Inflammatory macrophage treated with lipopolysaccharide for 1 hour (primary cell): ENCODE results near the gene MRPL41.
"Not testable (repeated sequence)": the region's sequence is repeated elsewhere in the genome, so short reads cannot be mapped to it uniquely, and the experiment has no call there.

Experiments
- DNase-seq, 2 donors: peaks; one replicate each; pipeline ENCODE4 v3.0.0-alpha.2; 2020 to 2022

Gene MRPL41

DNA sequence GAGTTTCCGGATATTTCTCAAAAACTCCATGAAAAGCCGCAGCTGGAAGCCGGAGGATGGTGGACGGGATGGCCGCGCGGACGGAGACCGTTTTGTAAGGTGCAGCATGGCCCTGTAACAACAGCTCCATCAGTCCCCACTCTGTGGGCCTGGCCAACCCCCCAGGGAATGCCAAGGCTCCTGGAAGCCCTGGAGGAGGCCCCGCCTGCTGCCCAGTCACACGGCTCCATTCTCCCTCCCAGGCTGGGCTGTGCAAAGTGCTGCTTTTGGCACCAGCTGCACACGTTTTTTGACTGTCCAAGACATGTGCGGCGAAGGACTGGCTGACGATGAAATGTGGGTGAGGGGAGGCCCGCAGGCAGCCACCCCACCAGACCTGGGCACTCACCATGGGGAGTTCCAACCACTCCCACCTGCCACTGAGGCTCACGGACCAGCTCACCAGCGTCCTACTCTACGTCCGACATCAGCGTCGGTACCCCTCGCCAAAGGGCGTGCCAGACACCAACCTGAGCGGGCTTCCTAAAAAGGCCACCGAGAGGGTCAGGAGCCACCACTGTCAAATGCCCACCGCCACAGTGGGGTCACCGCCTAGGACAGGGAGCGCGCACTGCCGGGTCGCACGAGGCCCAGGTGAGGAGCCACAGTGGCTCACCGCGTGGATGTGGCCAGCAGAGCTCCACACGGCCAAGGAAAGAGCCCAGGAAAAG lies 28.8 kb upstream of the MRPL41 start:
- DNase-seq, result no peak

DNA sequence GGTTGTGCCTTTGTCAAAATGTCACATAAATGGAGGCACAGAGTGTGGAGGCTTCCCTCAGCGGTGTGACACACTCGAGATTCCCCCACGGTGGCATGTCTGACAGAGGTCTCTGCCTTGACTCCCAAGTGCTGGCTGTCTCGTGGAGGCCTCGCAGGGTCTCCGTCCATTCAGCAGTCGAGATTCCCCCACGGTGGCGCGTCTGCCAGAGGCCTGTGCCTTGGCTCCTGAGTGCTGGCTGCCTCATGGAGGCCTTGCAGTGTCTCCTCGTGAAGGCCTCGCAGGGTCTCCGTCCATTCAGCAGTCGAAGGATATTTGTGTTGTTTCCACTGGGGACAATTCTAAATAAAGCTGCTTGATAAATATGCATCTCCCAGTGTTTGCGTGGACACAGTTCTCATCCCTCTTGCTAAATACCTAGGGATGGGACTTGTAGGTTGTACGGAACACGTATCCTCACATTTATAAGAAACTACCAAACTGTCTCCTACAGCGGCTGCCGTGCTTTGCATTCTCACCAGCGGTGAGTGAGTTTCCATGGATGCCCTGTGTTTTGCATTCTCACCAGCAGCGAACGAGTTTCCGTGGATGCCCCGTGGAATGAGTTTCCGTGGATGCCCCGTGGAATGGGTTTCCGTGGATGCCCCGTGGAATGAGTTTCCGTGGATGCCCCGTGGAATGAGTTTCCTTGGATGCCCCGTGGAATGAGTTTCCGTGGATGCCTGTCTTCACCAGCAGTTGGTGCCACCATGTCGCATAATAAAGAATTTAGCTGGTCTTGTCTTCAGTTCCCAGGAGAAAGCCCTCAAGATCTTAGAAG lies 27.3 kb upstream of the MRPL41 start:
- no peak for DNase-seq

DNA sequence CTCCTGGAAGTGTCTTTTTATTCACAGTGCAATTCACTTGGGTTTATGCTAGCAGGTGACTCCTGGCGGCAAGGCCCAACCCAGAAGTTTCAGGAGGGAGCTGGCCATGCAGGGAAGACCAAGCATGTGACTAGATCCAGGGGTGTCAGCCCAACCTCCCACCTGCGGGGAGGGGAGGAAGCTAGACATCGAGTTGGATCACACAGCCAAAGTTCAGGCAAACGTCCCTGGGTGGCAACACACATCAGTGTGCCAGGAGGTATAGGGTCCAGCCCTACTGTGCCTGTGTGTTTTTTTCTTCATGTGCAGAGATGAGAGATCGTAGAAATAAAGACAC lies 26.7 kb upstream of the MRPL41 start:
- DNase-seq, result no peak

DNA sequence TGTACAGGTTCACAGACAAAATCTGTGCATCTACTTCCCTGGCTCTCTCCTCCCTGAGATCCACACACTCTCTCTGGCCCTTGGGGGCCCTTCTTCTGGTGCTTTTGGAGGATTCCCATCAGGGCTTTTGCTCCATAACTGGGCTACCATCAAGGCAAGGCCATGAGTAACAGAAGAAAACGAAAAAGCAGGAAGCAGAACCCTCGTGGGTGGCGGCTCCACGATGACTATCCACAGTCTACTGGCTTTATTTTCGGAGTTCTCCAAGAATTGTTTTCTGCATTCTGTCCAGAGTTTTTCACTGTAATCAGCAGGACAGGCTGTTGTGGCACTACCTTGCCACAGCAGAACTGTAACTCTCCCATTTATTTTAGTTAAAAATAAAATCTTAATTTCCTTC lies 21.3 kb upstream of the MRPL41 start:
- peak; percentile 29 to 33 for DNase-seq

DNA sequence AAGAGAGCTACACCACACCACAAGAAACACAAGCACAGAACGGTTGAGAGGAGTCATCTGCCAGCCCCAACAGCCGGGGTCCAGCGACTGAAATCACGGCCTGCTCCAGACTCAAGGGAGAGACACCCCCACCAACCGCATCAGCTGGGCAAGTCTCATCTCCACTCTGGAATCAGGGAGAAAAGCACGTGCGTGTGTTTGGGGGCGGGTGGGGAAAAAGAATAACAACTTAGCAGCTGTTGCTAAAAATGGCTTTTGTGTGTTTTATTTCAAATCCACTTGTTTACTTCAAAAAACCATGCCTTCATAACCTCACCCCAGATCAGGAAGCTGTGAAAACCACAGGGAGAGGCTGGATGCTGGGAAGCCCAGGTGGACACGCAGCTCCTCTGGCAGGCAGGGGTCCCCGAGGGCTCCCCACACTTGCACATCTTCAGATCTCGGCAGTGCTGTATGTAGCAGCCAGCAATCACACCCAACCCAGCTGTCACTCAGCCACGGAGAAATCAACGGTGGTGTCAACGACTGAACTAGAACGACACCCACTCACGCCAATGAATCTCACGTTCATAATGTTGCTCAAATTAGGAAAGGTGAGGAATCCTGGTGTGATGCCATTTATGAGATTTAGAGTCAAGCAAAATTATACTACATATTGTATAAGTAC lies 20.4 kb upstream of the MRPL41 start:
- DNase-seq, result no peak

DNA sequence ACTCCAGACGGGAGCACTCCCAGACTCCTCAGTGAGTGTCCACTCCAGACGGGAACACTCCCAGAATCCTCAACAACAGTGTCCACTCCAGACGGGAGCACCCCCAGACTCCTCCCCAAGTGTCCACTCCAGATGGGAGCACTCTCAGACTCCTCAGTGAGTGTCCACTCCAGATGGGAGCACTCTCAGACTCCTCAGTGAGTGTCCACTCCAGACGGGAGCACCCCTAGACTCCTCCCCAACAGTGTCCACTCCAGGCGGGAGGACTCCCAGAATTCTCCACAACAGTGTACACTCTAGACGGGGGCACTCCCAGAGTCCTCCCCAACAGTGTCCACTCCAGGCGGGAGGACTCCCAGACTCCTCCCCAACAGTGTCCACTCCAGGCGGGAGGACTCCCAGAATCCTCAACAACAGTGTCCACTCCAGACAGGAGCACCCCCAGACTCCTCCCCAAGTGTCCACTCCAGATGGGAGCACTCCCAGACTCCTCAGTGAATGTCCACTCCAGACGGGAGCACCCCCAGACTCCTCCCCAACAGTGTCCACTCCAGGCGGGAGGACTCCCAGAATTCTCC lies 18.7 kb upstream of the MRPL41 start:
- DNase-seq, result not testable (repeated sequence)

DNA sequence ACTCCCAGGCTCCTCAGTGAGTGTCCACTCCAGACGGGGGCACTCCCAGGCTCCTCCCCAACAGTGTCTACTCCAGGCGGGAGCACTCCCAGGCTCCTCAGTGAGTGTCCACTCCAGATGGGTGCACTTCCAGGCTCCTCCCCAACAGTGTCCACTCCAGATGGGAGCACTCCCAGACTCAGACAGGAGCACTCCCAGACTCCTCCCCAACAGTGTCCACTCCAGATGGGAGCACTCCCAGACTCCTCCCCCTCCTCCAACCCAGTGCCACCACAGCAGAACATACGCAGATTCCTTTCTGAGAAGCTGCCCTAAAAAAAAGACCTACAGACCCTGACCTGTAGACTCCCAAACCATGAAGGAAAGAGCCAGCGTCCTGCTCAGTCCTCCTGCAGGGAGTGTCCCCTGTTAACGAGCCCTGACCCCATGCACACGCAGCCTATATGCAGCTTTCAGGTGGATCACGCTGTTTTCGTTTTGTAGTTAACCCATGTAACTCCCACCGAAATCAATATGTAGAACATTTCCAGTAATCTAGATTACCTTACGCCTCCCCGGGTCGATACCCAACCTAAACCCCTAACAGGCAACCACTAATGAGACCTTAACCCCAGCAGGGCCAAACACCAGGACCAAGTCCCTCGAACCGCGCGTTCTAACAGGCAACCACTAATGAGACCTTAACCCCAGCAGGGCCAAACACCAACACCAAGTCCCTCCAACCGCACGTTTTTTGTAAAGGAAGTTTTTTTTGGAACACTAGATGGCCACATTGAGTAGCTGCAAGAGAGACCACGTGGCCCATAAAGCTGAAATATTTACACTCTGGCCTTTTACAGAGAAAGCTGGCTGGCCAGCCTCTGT lies 17.2 kb upstream of the MRPL41 start:
- DNase-seq, result peak; percentile 46 to 70

DNA sequence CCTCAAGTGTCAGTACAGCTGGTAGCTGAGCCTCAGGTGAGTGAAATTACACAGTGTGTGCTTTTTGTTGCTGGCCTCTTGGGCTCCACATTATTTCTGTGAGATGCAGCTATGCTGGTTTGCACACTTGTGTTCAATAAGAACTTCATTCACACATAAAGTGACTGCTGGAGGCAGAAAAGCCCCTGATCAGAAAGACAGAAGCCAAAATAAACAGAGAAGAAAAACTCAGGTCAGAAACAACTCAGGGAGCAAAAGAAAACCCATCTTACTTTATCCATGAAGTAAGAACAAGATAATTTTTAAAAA lies 16.6 kb upstream of the MRPL41 start:
- no peak for DNase-seq

DNA sequence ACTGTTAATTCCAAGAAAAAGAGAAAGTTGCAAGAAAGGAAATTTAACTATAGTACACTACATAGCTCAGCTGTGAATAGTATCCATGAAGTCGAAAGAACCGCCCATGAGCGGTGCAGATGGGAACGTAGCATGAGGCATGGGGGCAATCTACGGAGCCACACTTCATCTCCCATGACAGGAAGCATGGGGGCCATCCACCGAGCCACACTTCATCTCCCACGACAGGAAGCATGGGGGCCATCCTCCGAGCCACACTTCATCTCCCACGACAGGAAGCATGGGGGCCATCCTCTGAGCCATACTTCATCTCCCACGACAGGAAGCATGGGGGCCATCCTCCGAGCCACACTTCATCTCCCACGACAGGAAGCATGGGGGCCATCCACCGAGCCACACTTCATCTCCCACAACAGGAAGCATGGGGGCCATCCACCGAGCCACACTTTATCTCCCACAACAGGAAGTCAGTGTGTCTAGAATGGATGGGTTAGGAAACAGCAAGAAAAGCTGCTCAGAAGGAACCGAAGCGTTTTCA lies 15.0 kb upstream of the MRPL41 start:
- peak in 1 of 2 donors; percentile 7 for DNase-seq

DNA sequence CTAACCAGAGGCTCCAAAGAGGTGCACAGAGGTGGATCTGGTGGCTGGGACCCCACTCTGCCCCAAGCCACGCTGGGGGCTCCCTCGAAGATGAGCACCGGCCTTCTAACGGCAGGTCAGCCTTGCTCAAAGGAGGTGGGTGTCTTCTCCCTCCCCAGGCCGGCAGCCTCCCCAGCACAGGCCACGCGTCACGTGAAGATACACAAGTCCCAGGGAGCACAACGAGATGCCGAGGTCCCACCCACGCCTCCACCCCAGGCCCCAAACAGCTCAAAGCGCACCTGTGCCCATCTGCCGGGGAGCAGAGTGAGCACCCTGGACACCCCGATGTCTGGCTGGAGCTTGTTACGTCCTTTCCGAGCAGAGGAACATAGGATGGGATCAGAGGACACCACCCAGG lies 13.6 kb upstream of the MRPL41 start:
- DNase-seq, result no peak

DNA sequence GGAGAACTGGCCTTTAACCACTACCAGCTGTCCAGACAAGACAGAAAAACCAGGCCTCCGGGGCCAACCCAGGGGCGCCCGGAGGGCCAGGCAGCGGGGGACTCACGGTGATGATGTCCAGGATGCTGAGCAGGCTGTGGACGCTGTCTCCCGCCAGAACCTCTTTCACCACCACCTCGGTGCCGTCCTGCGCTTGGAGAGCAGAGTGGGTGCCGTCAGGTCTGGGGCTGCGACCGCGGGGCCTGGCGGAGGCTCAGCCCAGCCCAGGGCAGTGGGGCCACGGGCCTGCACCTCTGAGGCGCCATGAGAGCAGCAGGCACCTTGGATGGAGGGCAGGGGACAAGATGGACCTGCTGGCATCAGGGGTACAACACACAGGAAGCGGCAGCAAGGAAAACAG lies 11.1 kb upstream of the MRPL41 start:
- DNase-seq, result no peak

DNA sequence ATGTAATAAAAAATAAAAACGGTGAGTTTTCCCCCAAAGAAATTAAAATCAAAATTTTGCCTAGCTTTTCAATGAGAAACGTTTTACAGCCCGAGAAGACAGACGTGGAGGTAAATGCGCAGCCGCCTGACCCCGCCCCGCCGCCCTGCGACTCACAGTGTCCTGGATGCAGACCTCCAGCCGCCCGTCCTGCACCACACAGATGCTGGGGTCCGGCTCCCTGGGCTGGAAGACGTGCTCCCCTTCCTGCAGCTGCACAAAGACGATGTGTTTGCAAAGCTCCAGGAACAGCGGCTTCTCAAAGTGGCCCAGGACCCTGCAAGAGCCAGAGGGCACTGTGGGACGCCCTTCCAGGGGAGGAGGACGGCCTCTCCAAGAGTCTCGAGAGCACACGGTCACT lies 9.2 kb upstream of the MRPL41 start:
- DNase-seq, result no peak

DNA sequence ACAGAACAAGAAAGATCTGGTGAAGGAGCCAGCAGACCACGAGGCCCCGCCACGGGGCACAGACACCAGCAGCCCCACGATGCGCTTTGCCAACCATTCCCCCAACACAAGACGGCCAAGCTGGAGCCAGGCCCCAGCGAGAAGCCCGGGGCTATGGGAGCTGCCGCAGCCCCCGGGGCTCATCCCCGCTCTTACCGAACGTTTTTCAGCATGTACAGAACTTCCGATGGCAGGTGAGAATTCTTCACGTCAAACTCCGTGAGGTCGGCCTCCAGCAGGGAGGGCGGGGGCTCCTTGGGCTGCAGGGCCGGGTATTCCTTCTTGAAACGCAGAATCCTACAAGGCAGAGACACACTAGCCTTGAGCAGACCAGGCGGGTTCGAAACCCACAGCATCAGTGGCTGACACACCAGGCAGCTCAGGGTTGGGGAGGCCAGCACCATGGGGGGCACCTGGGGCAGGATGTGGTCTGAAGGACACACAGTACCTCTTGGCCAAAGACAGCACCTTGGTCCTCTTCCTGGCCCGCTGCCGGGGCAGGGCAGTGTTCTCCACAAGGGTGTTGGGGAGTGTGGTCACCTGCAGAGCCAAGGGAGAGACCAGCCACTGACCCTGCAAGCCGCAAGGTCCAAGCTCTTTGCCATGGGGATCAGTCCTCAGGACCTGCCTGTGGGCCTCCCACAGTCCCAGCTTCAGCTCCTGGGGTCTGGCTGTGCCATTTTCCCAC lies 8.3 kb upstream of the MRPL41 start:
- no peak for DNase-seq

DNA sequence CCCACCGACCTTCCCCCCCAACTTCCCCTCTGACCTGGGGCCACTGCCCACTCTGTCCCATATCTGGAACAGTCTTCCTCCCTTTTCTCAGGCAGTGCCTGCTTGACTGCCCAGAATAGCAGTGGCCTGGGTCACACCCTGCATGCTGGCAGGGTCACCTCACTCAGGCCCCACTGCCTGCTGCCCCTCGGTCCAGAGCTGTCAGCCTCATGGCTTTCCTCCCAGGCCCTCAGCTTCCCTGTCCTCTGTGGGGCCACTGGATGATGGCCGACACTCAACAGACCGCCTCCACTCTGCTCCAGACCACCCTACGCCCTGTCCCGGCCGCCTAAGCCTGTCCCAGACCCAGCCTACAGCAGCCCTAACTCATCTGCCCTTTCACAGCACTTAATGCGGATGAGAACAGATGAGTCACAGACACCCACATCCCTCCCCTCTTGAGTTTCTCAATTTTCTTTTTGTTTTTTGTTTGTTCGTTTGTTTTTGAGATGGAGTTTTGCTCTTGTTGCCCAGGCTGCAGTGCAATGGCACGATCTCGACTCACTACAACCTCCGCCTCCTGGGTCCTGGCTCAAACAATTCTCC lies 7.4 kb upstream of the MRPL41 start:
- peak; percentile 52 to 60 for DNase-seq

DNA sequence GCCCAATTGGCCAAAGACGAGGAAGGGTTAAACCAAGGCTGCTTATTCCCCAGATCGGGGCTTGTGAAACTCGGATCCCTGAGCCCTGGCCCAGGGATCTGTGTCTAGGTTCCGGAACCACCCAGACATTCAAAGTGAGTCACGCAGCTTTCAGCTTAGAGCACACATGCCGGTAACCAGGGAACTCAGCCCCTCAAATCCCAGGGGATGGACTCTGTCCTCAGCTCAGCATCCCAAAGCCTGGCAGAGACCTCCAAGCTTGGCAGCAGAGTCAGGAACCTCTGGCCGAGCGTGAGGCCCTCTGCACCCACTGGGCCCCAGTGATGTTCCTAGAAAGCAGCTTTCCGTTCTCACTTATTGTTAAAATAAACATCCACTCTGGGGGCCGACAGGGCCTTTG lies 6.6 kb upstream of the MRPL41 start:
- no peak for DNase-seq

DNA sequence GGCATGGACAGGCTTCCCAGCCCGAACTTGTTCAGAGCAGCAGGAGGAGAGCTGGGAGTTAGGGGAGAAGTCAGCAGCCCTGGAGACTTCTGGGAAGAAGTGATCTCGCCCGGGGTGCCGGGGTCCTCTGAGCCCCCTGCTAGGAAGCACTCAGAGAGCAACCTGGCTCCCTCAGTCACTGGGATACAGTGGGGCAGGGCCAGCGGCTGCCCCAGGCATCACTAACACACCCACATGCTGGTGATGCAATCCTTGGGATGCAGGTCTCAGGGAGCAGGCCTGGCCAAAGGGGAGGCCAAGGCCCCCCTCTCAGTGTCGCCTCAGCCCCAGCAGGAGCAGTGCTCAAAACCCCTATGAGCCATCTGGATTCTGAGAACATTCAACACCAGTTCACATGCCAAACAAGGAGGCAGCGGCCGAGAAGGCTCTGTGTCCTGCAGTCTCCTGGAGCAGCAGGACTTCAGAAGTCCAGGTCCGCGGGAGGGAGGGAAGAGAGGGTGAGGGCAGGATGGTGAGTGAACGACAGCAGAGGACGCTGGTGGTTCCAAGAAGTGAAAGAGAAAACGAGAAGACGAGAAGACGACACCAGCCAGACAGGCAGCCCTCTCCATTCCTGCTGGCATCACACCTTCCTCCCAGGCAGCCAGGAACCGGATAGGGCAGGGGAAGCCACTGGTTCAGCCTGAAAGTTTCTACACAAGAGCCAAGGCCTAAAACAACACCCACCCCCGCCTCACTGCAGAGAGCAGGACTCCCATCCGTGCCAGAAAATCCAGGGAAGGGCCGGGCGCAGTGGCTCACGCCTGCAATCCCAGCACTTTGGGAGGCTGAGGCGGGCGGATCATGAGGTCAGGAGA lies 3.8 kb upstream of the MRPL41 start:
- no peak for DNase-seq

DNA sequence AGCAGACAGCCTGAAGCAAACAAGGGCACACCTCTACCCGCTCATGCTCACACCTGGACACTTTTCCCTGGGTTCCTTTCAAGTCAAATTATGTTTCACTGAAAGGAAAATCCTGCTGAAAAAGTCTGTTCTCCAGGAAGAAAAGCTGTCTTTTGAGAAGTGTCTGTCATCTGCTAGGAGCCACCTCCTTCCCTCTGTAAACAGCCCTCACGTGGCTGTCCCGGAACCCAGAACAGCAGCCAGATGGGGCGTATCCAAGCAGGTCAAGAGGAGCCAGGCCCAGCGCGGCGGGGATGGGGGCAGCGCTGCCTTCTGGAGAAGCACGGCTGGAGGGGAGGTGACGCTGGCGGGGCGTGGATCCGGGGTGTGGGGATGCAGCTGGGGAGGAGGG lies 1.5 kb upstream of the MRPL41 start, which contains the start of gene PNPLA7:
PNPLA7 (minus strand) TSS at position 172 of the 391 bp plus-strand sequence. CDS start 205 bp downstream, outside the sequence.
- DNase-seq, result peak; percentile 72 to 73

DNA sequence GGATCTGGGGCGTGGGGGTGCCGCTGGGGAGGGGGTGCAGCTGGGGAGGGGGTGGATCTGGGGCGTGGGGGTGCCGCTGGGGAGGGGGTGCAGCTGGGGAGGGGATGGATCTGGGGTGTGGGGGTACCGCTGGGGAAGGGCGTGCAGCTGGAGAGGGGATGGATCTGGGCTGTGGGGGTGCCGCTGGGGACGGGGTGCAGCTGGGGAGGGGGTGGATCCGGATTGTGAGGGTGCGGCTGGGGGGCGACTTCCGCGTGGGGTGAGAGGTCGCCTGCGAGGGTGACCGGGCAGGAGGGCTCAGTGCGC lies 768 bp upstream of the MRPL41 start:
- DNase-seq, result not testable (repeated sequence)

DNA sequence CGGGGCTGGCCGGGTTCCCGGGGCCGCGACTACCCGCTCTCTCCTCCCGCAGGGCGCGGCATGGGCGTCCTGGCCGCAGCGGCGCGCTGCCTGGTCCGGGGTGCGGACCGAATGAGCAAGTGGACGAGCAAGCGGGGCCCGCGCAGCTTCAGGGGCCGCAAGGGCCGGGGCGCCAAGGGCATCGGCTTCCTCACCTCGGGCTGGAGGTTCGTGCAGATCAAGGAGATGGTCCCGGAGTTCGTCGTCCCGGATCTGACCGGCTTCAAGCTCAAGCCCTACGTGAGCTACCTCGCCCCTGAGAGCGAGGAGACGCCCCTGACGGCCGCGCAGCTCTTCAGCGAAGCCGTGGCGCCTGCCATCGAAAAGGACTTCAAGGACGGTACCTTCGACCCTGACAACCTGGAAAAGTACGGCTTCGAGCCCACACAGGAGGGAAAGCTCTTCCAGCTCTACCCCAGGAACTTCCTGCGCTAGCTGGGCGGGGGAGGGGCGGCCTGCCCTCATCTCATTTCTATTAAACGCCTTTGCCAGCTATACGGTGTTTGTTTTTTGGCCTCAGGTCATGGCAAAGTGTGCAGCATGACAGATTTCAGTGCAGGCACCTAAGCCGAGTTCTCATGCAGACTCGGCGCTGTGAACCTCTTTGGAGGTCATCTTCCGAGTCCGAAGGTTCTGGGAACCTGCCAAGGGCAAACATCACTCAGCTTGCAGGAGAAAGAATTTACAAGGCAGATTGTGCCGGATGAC lies 516 bp downstream of the MRPL41 start:
- no peak for DNase-seq

DNA sequence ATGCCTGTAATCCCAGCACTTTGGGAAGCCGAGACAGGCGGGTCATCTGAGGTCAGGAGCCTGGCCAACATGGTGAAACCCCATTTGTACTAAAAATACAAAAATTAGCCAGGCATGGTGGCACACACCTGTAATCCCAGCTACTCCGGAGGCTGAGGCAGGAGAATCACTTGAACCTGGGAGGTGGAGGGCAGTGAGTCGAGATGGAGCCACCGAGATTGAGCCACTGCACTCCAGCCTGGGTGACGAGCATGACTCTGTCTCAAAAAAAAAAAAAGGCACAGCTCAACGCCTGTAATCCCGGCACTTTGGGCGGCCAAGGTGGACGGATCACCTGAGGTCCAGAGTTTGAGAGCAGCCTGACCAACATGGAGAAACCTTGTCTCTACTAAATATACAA lies 2.0 kb downstream of the MRPL41 start:
- not testable (repeated sequence) for DNase-seq
